Esophagus squamous epithelium (tissue), 4 donors: Measurements from ENCODE around the gene CFAP92.

Experiments used
- CTCF ChIP-seq, 6 experiments: fragments of 450-650 bp in 4 of 6; fragments of 200-600 bp in 2 of 6; sonication (generic) in 2 of 6; IDR thresholded peaks; one replicate each; pipeline ENCODE4 v1.5.1; 2016 to 2019; ENCODE audit warnings: antibody characterized with exemption in 6 of 6, mild to moderate bottlenecking in 4 of 6, moderate library complexity in 4 of 6
- POLR2A ChIP-seq, 4 donors: fragments of 450-650 bp; IDR thresholded peaks; one replicate each; pipeline ENCODE4 v1.6.1; 2017; ENCODE audit warnings: antibody characterized with exemption in 4 of 4, mild to moderate bottlenecking in 4 of 4, moderate library complexity in 3 of 4

- TF ChIP-seq CTCF (IDR thresholded peaks at IDR 0.05) (no peak), POLR2A (IDR thresholded peaks at IDR 0.05) (no peak)
Observed at GRCh38 chr3:129013491-129013891, 19.6 kb upstream of the CFAP92 start.
